A673 (cell line): Measurements from ENCODE around the gene LTN1. TPM values are rescaled to one million over a fixed set of nuclear protein-coding genes. Genes with fewer than 3 reads are reported as not detected.

Source experiments
- BruUV-seq: library from RNA; stranded (reverse); fragments of 400-500 nt; replicated peaks from 2 replicates; lab custom pipeline; 2021; lab: Mats Ljungman, UMichigan
- CTCF ChIA-PET: fragments of 300-600 bp; sonication (Branson Sonifier 250); formaldehyde crosslinking; loops from one replicate; lab custom pipeline; 2022; ENCODE audit warnings: antibody characterized with exemption; lab: Charles Lee
- POLR2A ChIA-PET: fragments of 300-600 bp; sonication (Branson Sonifier 250); formaldehyde crosslinking; loops from one replicate; lab custom pipeline; 2022; ENCODE audit warnings: antibody characterized with exemption; ENCODE audit not compliant: low non-redundant PET; lab: Charles Lee
- DNase-seq: peaks from one replicate; pipeline ENCODE4 v3.0.0-alpha.2; 2015; ENCODE audit warnings: low spot score
- H3K27ac ChIP-seq: fragments of 200-600 bp; sonication (generic); 2 replicates; pipeline ENCODE4 v1.5.1; 2016; ENCODE audit warnings: mixed run types, low read depth, mild to moderate bottlenecking, mixed read lengths, antibody characterized with exemption, low read length; ENCODE audit not compliant: poor library complexity, severe bottlenecking
- H3K27me3 ChIP-seq: fragments of 200-600 bp; sonication (generic); replicated peaks from 2 replicates; pipeline ENCODE4 v1.6.1; 2017; ENCODE audit warnings: mixed run types, low read depth, mild to moderate bottlenecking, mixed read lengths, antibody characterized with exemption, low read length; ENCODE audit not compliant: insufficient read depth, poor library complexity
- H3K36me3 ChIP-seq: fragments of 200-600 bp; sonication (generic); 2 replicates; pipeline ENCODE4 v1.6.1; 2016; ENCODE audit warnings: mixed run types, mild to moderate bottlenecking, mixed read lengths, antibody characterized with exemption, low read length; ENCODE audit not compliant: insufficient read depth, poor library complexity, severe bottlenecking
- H3K4me1 ChIP-seq: fragments of 200-600 bp; sonication (generic); 2 replicates; pipeline ENCODE4 v1.6.1; 2017; ENCODE audit warnings: mixed run types, mild to moderate bottlenecking, mixed read lengths, antibody characterized with exemption, low read length; ENCODE audit not compliant: insufficient read depth, poor library complexity, severe bottlenecking
- H3K4me3 ChIP-seq: fragments of 200-600 bp; sonication (generic); 2 replicates; pipeline ENCODE4 v1.5.1; 2016; ENCODE audit warnings: low read depth, mixed run types, mild to moderate bottlenecking, mixed read lengths, low read length; ENCODE audit not compliant: poor library complexity, severe bottlenecking
- H3K9me3 ChIP-seq: fragments of 200-600 bp; sonication (generic); 2 replicates; pipeline ENCODE4 v1.6.1; 2016; ENCODE audit warnings: mixed run types, low read depth, mild to moderate bottlenecking, mixed read lengths, antibody characterized with exemption, low read length; ENCODE audit not compliant: poor library complexity, severe bottlenecking
- EZH2 ChIP-seq: fragments of 200-600 bp; sonication (generic); IDR thresholded peaks from 2 replicates; pipeline ENCODE4 v1.6.1; 2017; ENCODE audit warnings: borderline replicate concordance, low read depth, mild to moderate bottlenecking, mixed read lengths, antibody characterized with exemption, low read length; ENCODE audit not compliant: poor library complexity, severe bottlenecking
- intact Hi-C: fragments of 100-400 bp; cut with micrococcal nuclease; formaldehyde crosslinking; loops from one replicate; pipeline ENCODE4 v1.10.0; 2022; ENCODE audit not compliant: unreplicated experiment
- total RNA-seq: library from RNA; stranded (reverse); gene quantifications from 2 replicates; pipeline ENCODE4 v1.2.3, GENCODE V29; 2021
- TF ChIP-seq, protein P1 (sequence below): fragments of 300-800, 200-600 bp; sonication (generic); conservative IDR thresholded peaks from 2 replicates; pipeline ENCODE4 v1.5.1; 2017; ENCODE audit warnings: low read depth, mild to moderate bottlenecking, antibody characterized with exemption, low read length, moderate library complexity, mixed read lengths

The LTN1 gene
- total RNA-seq, 1 experiment from 2014 or later: 25.3 TPM

DNA sequence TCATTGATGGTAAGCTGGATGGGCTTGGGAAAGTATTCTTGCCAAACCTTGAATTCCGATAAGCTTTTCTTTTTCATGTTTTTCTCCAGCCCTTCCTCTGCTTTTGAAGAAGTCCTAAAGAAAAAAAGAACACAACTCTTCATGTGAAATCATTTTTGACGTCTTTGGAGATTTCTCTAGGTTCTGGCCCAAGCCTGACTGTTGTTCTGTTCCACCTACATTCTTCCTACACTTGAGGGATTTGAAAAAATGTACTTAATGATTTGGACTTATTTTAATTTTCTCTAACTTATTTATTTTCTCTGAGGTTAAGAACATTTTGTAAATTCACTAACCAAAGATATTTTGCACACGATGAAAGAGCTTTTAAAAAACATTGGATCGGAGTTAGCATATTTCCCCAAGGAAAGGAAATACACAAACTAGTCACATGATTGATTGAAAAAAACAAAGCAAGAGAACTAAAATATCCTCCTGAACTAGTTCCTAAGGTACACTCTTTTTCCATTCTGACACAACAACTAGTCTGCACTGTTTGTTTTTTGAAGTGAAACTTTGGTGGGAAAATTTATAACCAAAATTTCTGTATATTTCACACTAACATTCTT lies 82.3 kb downstream of the LTN1 start:
- CTCF ChIA-PET: no interaction called here
- POLR2A ChIA-PET: no interaction called here

DNA sequence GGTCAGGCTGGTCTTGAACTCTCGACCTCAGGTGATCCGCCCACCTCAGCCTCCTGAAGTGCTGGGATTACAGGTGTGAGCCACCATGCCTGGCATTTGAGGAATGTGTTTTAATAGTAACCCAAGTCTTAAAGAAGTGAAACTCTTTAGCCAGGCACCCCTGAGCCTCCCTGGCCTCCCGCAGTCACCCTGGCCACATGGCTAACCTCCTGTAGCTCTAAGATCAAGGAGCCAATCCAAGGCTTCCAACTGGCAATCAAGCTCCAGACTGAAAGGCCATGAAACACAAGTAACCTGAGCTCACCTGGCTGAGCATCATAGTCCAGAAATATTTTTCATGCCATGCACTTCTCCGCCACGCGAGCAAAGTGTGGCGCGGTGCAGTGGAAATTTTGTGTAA lies 84.3 kb downstream of the LTN1 start:
- Histone ChIP-seq H3K9me3 (no peaks in the 10 kb centered on the region), H3K4me1 (no peaks in the 10 kb centered on the region), H3K27ac (no peak overlapping the region), H3K36me3 (no peaks in the 10 kb centered on the region), H3K27me3 (no peaks in the 10 kb centered on the region), H3K4me3 (no peak overlapping the region)
- ChIA-PET POLR2A (no interaction called here), CTCF (no interaction called here)
- DNase-seq: no peak
- TF ChIP-seq, protein P1, sequence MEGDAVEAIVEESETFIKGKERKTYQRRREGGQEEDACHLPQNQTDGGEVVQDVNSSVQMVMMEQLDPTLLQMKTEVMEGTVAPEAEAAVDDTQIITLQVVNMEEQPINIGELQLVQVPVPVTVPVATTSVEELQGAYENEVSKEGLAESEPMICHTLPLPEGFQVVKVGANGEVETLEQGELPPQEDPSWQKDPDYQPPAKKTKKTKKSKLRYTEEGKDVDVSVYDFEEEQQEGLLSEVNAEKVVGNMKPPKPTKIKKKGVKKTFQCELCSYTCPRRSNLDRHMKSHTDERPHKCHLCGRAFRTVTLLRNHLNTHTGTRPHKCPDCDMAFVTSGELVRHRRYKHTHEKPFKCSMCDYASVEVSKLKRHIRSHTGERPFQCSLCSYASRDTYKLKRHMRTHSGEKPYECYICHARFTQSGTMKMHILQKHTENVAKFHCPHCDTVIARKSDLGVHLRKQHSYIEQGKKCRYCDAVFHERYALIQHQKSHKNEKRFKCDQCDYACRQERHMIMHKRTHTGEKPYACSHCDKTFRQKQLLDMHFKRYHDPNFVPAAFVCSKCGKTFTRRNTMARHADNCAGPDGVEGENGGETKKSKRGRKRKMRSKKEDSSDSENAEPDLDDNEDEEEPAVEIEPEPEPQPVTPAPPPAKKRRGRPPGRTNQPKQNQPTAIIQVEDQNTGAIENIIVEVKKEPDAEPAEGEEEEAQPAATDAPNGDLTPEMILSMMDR: no peak
- TF ChIP-seq EZH2: no peak
- intact Hi-C loops: no loop called here
- BruUV-seq: no TSS peak

More for the DNA sequence above, 82.3 kb downstream of the LTN1 start:
- Histone ChIP-seq H3K27ac (no peak overlapping the region), H3K9me3 (no peaks in the 10 kb centered on the region), H3K4me3 (no peak overlapping the region), H3K36me3 (no peaks in the 10 kb centered on the region), H3K4me1 (no peaks in the 10 kb centered on the region), H3K27me3 (no peaks in the 10 kb centered on the region)
- no peak for DNase-seq
- no peak for TF ChIP-seq EZH2
- TF ChIP-seq, protein P1: no peak
- no TSS peak for BruUV-seq
- intact Hi-C loops: no loop called here

DNA sequence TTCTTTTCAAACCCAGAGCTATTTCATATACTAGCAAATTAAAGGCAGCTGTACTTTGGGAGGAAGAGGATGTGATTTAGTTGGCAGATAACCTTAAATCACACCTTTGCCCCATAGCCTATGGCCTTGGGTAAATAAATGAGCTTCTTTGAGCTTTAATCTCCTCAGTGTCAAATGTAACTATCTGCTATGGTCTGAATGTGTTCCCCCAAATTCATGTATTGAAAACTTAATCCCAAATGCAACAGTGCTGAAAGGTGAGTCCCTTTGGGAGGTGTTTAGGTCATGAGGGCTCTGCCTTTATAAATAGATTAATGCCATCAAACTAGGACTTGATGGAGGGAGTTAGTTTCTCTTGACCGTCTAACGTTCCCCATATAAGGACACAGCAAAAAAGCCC lies 85.8 kb downstream of the LTN1 start:
- BruUV-seq: no TSS peak
- ChIA-PET CTCF (no interaction called here), POLR2A (no interaction called here)
- no peaks in the 10 kb centered on the region for H3K27me3 ChIP-seq
- no peaks in the 10 kb centered on the region for H3K36me3 ChIP-seq
- H3K27ac ChIP-seq: no peak overlapping the region
- intact Hi-C loops: no loop called here
- H3K4me3 ChIP-seq: no peak overlapping the region
- TF ChIP-seq, protein P1: no peak
- TF ChIP-seq EZH2: no peak
- H3K4me1 ChIP-seq: no peaks in the 10 kb centered on the region
- DNase-seq: no peak
- no peaks in the 10 kb centered on the region for H3K9me3 ChIP-seq
